HEK293 (cell line): Measurements from ENCODE around the gene MEGF6.
A peak's percentile ranks its signal among the peaks of the same experiment; 100 is the strongest.
"Not testable (repeated sequence)": the region's sequence is repeated elsewhere in the genome, so short reads cannot be mapped to it uniquely, and the experiment has no call there.

ENCODE experiments used
- CTCF ChIA-PET: fragments of 350-600 bp; formaldehyde crosslinking; extraction: SDS; loops from one replicate; lab custom pipeline; 2021; ENCODE audit warnings: antibody characterized with exemption; lab: Yijun Ruan, JAX
- POLR2A ChIA-PET: fragments of 300-600 bp; formaldehyde crosslinking; extraction: SDS; loops from one replicate; lab custom pipeline; 2020; ENCODE audit warnings: antibody characterized with exemption, inconsistent platforms; lab: Yijun Ruan, JAX
- H3K27ac ChIP-seq: fragments of 200-500 bp; sonication (Bioruptor generic); 2 replicates; pipeline ENCODE4 v1.5.1; 2014; ENCODE audit warnings: low read depth, low read length, control low read depth, inconsistent platforms; ENCODE audit errors: extremely low read depth
- H3K36me3 ChIP-seq, 2 experiments: fragments of 200-500 bp in 1 of 2; sonication (Bioruptor generic) in 1 of 2; 1 replicate in 1 of 2; 2 replicates in 1 of 2; pipeline ENCODE4 v1.5.1; 2014 to 2017; ENCODE audit warnings: inconsistent platforms in 2 of 2, low read length in 2 of 2; ENCODE audit not compliant: control insufficient read depth in 2 of 2, insufficient read depth in 1 of 2
- H3K4me1 ChIP-seq: fragments of 200-500 bp; sonication (Bioruptor generic); 2 replicates; pipeline ENCODE4 v1.5.1; 2014; ENCODE audit warnings: mild to moderate bottlenecking, low read length, inconsistent platforms; ENCODE audit not compliant: control insufficient read depth, insufficient read depth
- H3K4me3 ChIP-seq: 2 replicates; pipeline ENCODE4 v1.5.1; 2011; ENCODE audit warnings: low read depth, mild to moderate bottlenecking, control low read depth, low read length, moderate library complexity
- H3K9me3 ChIP-seq: fragments of 200-500 bp; sonication (Bioruptor generic); 2 replicates; pipeline ENCODE4 v1.5.1; 2014; ENCODE audit warnings: low read depth, low read length, inconsistent platforms; ENCODE audit not compliant: control insufficient read depth, insufficient read depth
- BCL11A ChIP-seq: fragments of 450-650 bp; formaldehyde crosslinking; IDR thresholded peaks from 2 replicates; pipeline ENCODE4 v1.5.1; 2016; ENCODE audit warnings: low read depth, missing biosample characterization, missing genetic modification characterization
- BCL11B ChIP-seq: fragments of 450-650 bp; formaldehyde crosslinking; IDR thresholded peaks from 2 replicates; pipeline ENCODE4 v1.5.1; 2016; ENCODE audit warnings: low read depth, missing biosample characterization, missing genetic modification characterization
- PATZ1 ChIP-seq: fragments of 450-650 bp; formaldehyde crosslinking; IDR thresholded peaks from 2 replicates; pipeline ENCODE4 v1.5.1; 2016; ENCODE audit warnings: missing biosample characterization, missing genetic modification characterization
- SETDB1 ChIP-seq: IDR thresholded peaks from one replicate; pipeline ENCODE4 v1.6.1; 2017; ENCODE audit warnings: mild to moderate bottlenecking, low read length, moderate library complexity, mixed read lengths; ENCODE audit not compliant: insufficient read length
- TRIM28 ChIP-seq: IDR thresholded peaks from 2 replicates; pipeline ENCODE4 v1.6.1; 2011; ENCODE audit warnings: low read length, control low read depth, borderline replicate concordance
- ZIC2 ChIP-seq: fragments of 450-650 bp; formaldehyde crosslinking; IDR thresholded peaks from 2 replicates; pipeline ENCODE4 v1.5.1; 2016; ENCODE audit warnings: missing biosample characterization, missing genetic modification characterization
- ZNF132 ChIP-seq: fragments of 450-650 bp; formaldehyde crosslinking; IDR thresholded peaks from 2 replicates; pipeline ENCODE4 v1.5.1; 2017; ENCODE audit warnings: missing biosample characterization, missing genetic modification characterization, borderline replicate concordance
- ZNF335 ChIP-seq: fragments of 450-650 bp; formaldehyde crosslinking; conservative IDR thresholded peaks from 2 replicates; pipeline ENCODE4 v1.5.1; 2016; ENCODE audit warnings: missing biosample characterization, missing genetic modification characterization
- ZNF341 ChIP-seq: fragments of 450-650 bp; formaldehyde crosslinking; IDR thresholded peaks from 2 replicates; pipeline ENCODE4; 2016; ENCODE audit warnings: low read depth, missing biosample characterization, missing genetic modification characterization
- ZNF391 ChIP-seq: fragments of 450-650 bp; formaldehyde crosslinking; IDR thresholded peaks from 2 replicates; pipeline ENCODE4 v1.5.1; 2016; ENCODE audit warnings: low read depth, missing biosample characterization, missing genetic modification characterization, borderline replicate concordance
- ZNF510 ChIP-seq: fragments of 450-650 bp; formaldehyde crosslinking; IDR thresholded peaks from 2 replicates; pipeline ENCODE4 v1.5.1; 2018; ENCODE audit warnings: mild to moderate bottlenecking, missing genetic modification characterization, missing biosample characterization; ENCODE audit not compliant: insufficient replicate concordance
- ZNF555 ChIP-seq: fragments of 450-650 bp; formaldehyde crosslinking; conservative IDR thresholded peaks from 2 replicates; pipeline ENCODE4 v1.5.1; 2017; ENCODE audit warnings: missing biosample characterization, mild to moderate bottlenecking, missing genetic modification characterization, inconsistent platforms
- ZNF664 ChIP-seq: fragments of 450-650 bp; formaldehyde crosslinking; IDR thresholded peaks from 2 replicates; pipeline ENCODE4 v1.5.1; 2016; ENCODE audit warnings: missing biosample characterization, missing genetic modification characterization
- ZNF701 ChIP-seq: fragments of 450-650 bp; formaldehyde crosslinking; IDR thresholded peaks from 2 replicates; pipeline ENCODE4 v1.5.1; 2016; ENCODE audit warnings: missing biosample characterization, missing genetic modification characterization
- ZNF792 ChIP-seq: fragments of 450-650 bp; formaldehyde crosslinking; IDR thresholded peaks from 2 replicates; pipeline ENCODE4 v1.5.1; 2016; ENCODE audit warnings: missing biosample characterization, missing genetic modification characterization
- TF ChIP-seq, protein P1 (sequence below): fragments of 450-650 bp; formaldehyde crosslinking; IDR thresholded peaks from 2 replicates; pipeline ENCODE4 v1.5.1; 2016; ENCODE audit warnings: missing biosample characterization, missing genetic modification characterization

MEGF6 gene

DNA sequence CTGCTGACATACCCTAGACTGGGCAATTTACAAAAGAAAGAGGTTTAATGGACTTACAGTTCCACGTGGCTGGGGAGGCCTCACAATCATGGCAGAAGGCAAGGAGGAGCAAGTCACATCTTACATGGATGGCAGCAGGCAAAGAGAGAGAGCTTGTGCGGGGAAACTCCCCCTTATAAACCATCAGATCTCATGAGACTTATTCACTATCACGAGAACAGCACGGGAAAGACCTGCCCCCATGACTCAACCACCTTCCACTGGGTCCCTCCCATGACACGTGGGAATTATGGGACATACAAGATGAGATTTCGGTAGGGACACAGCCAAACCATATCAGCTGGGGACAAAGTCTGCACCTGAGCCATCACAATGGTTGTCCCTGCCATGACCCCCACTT, 35.8 kb downstream of the MEGF6 start:
- H3K4me3 ChIP-seq, H3K4me1 ChIP-seq, H3K27ac ChIP-seq, H3K9me3 ChIP-seq, POLR2A ChIA-PET, H3K36me3 ChIP-seq: not testable (repeated sequence)
- CTCF ChIA-PET = interaction anchor here (1.2 kb wide), 2 partner anchors 11 to 45 kb away, joined by 3 read pairs; no protein-coding TSS in a partner anchor
- TF ChIP-seq TRIM28 = peak; percentile 65; the same call in 1 of the 2 replicates
- TF ChIP-seq SETDB1 = peak; percentile 85
- TF ChIP-seq, protein P1, sequence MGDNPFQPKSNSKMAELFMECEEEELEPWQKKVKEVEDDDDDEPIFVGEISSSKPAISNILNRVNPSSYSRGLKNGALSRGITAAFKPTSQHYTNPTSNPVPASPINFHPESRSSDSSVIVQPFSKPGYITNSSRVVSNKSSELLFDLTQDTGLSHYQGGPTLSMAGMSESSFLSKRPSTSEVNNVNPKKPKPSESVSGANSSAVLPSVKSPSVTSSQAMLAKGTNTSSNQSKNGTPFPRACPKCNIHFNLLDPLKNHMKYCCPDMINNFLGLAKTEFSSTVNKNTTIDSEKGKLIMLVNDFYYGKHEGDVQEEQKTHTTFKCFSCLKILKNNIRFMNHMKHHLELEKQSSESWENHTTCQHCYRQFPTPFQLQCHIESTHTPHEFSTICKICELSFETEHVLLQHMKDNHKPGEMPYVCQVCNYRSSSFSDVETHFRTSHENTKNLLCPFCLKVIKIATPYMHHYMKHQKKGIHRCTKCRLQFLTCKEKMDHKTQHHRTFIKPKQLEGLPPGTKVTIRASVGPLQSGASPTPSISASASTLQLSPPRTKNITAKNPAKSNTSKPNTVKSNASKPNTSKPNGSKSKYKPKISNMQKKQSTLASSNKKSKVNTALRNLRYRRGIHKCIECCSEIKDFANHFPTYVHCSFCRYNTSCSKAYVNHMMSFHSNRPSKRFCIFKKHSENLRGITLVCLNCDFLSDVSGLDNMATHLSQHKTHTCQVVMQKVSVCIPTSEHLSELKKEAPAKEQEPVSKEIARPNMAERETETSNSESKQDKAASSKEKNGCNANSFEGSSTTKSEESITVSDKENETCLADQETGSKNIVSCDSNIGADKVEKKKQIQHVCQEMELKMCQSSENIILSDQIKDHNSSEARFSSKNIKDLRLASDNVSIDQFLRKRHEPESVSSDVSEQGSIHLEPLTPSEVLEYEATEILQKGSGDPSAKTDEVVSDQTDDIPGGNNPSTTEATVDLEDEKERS (tag by site-specific recombination) = 0 out of 2 replicates have a peak, but pooled peaks have one; percentile 37

DNA sequence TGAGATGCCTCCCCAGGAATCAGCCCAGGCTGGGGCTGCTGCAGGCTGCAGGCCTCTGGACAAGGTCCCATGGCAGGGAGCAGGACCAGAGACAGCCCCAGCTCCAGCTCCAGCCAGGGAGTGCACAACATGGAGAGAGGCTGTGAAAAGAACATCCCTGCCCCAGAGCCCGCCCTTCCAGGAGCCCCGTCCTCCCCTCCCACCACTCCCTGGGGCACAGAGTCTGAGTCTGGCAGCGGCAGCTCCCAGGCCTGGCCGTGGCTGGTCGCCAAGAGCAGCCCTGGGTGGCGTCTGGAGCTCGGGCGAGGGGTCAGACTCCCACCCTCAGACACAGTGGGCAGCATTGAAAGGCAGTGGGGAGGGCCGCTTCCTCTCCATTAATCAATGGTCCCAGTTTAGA, 37.8 kb downstream of the MEGF6 start:
- POLR2A ChIA-PET = no interaction called here
- H3K4me3 ChIP-seq = no peak overlapping the region
- TF ChIP-seq ZIC2 (tag by site-specific recombination) = peak; percentile 21; the same call in 1 of the 2 replicates
- no peak for TF ChIP-seq BCL11A
- TF ChIP-seq ZNF341 (tag by site-specific recombination) = peak; percentile 79
- TF ChIP-seq, protein P1 (tag by site-specific recombination) = no peak
- H3K9me3 ChIP-seq = no peaks in the 10 kb centered on the region
- H3K36me3 ChIP-seq = no peaks in the 10 kb centered on the region
- no peak overlapping the region for H3K27ac ChIP-seq
- CTCF ChIA-PET = no interaction called here
- no peaks in the 10 kb centered on the region for H3K4me1 ChIP-seq

GRCh38 chr1:3572638-3573037, 38.7 kb downstream of the MEGF6 start:
- POLR2A ChIA-PET, H3K27ac ChIP-seq, H3K4me3 ChIP-seq, H3K36me3 ChIP-seq, H3K4me1 ChIP-seq, H3K9me3 ChIP-seq: not testable (repeated sequence)
- CTCF ChIA-PET = interaction anchor here (0.6 kb wide), 1 partner anchor 120 kb away, joined by 4 read pairs; no protein-coding TSS in a partner anchor

- H3K4me1 ChIP-seq = no peaks in the 10 kb centered on the region
- no peak overlapping the region for H3K27ac ChIP-seq
- no peak overlapping the region for H3K4me3 ChIP-seq
- no peak for TF ChIP-seq ZNF335
- no peak for TF ChIP-seq ZNF701 (tag by site-specific recombination)
- TF ChIP-seq ZNF132 (tag by site-specific recombination) = no peak
- TF ChIP-seq ZNF510 (tag by site-specific recombination) = no peak
- TF ChIP-seq ZNF391 (tag by site-specific recombination) = no peak
- TF ChIP-seq ZNF664 (tag by site-specific recombination) = no peak
- TF ChIP-seq BCL11B (tag by site-specific recombination) = no peak
- TF ChIP-seq PATZ1 (tag by site-specific recombination) = no peak
- no peak for TF ChIP-seq ZNF555 (tag by site-specific recombination)
- TF ChIP-seq, protein P1 (tag by site-specific recombination) = no peak
- no peak for TF ChIP-seq ZNF792 (tag by site-specific recombination)
- no peaks in the 10 kb centered on the region for H3K9me3 ChIP-seq
- H3K36me3 ChIP-seq = no peaks in the 10 kb centered on the region
- ChIA-PET POLR2A (no interaction called here), CTCF (no interaction called here)
Measured at GRCh38 chr1:3571263-3571662, 40.0 kb downstream of the MEGF6 start.
